ENCODE measurements around the gene GPR39.

DNA sequence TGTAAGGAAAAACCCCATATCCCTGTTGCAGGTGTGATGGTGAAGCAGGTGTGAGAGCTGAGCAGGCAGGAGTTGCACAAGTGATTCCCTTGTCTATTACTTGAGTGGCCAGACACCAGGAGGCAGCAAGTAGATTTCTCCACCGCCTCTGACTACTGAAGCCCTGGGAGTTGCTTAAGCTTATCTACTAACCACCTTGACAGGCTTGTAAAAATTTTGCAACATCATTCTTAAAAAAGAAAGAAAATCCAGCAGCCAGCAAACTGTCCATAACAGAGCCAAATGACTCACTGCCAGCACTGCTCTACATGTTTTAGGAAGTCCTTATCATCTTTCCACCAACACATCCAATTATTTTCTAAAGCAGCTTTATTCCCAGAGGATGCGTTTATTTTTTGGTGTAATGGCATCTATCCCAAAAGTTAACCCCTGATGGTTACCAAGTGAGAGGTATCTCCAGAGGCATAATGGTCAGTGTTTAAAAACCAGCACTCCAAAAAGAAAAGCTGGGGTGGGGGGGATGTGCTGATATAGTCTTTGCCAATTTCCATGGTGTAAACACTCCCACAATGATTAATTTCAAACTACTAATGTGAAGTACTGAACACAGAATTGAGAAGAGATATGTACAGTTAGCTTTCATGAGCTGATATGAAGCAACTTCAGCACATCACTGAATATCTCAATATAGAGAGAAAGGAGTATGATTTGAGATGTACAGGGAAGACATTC is 16.3 kb upstream of the GPR39 start:
- TF ChIP-seq, protein P1, sequence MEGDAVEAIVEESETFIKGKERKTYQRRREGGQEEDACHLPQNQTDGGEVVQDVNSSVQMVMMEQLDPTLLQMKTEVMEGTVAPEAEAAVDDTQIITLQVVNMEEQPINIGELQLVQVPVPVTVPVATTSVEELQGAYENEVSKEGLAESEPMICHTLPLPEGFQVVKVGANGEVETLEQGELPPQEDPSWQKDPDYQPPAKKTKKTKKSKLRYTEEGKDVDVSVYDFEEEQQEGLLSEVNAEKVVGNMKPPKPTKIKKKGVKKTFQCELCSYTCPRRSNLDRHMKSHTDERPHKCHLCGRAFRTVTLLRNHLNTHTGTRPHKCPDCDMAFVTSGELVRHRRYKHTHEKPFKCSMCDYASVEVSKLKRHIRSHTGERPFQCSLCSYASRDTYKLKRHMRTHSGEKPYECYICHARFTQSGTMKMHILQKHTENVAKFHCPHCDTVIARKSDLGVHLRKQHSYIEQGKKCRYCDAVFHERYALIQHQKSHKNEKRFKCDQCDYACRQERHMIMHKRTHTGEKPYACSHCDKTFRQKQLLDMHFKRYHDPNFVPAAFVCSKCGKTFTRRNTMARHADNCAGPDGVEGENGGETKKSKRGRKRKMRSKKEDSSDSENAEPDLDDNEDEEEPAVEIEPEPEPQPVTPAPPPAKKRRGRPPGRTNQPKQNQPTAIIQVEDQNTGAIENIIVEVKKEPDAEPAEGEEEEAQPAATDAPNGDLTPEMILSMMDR (IDR thresholded peaks at IDR 0.05), result no peak
- no peak for TF ChIP-seq POLR2A (IDR thresholded peaks at IDR 0.05)

Measured in vagina (tissue), 2 donors.